Astrocyte (in vitro differentiated cells and primary cell): ENCODE results near the gene GNB1. TPM values are rescaled to one million over a fixed set of nuclear protein-coding genes. Genes with fewer than 3 reads are reported as not detected.

ENCODE experiments used
- DNase-seq: peaks from one replicate; pipeline ENCODE4 v3.0.0-alpha.2; 2010; ENCODE audit warnings: low read depth
- FAIRE-seq: peaks from 2 replicates; lab custom pipeline; 2011; peaks lifted over from hg19 to GRCh38; lab: Jason Lieb, UNC
- H2AFZ ChIP-seq: 2 replicates; pipeline ENCODE4 v1.6.0; 2012; ENCODE audit warnings: low read depth, low read length, inconsistent platforms
- H3K27ac ChIP-seq: 2 replicates; pipeline ENCODE4 v1.5.1; 2011; ENCODE audit warnings: low read depth, low read length, inconsistent platforms
- H3K27me3 ChIP-seq: 2 replicates; pipeline ENCODE4 v1.6.0; 2011; ENCODE audit warnings: low read length, inconsistent platforms; ENCODE audit not compliant: insufficient read depth
- H3K36me3 ChIP-seq: 2 replicates; pipeline ENCODE4 v1.5.1; 2011; ENCODE audit warnings: low read length, inconsistent platforms; ENCODE audit not compliant: insufficient read depth
- H3K4me1 ChIP-seq: 2 replicates; pipeline ENCODE4 v1.5.1; 2011; ENCODE audit warnings: low read length, inconsistent platforms; ENCODE audit not compliant: insufficient read depth
- H3K4me2 ChIP-seq: 2 replicates; pipeline ENCODE4 v1.6.0; 2012; ENCODE audit warnings: low read length, inconsistent platforms
- H3K4me3 ChIP-seq: 2 replicates; pipeline ENCODE4 v1.5.1; 2011; ENCODE audit warnings: low read depth, mild to moderate bottlenecking, low read length, inconsistent platforms; ENCODE audit not compliant: insufficient read depth
- H3K79me2 ChIP-seq: 2 replicates; pipeline ENCODE4 v1.6.0; 2012; ENCODE audit warnings: mild to moderate bottlenecking, low read length, inconsistent platforms; ENCODE audit not compliant: insufficient read depth
- H3K9ac ChIP-seq: 2 replicates; pipeline ENCODE4 v1.6.0; 2012; ENCODE audit warnings: mild to moderate bottlenecking, low read length, inconsistent platforms
- H3K9me3 ChIP-seq: 2 replicates; pipeline ENCODE4 v1.5.1; 2012; ENCODE audit warnings: low read depth, mild to moderate bottlenecking, low read length, inconsistent platforms; ENCODE audit not compliant: insufficient read depth
- H4K20me1 ChIP-seq: 2 replicates; pipeline ENCODE4 v1.6.0; 2012; ENCODE audit warnings: low read length, inconsistent platforms; ENCODE audit not compliant: insufficient read depth
- H3K27ac Mint-ChIP-seq: one replicate; pipeline ENCODE4 v1.8.0; 2021; ENCODE audit warnings: mild to moderate bottlenecking, mixed read lengths; ENCODE audit not compliant: unreplicated experiment
- H3K27me3 Mint-ChIP-seq: one replicate; pipeline ENCODE4 v1.8.0; 2021; ENCODE audit warnings: low read depth, mixed read lengths; ENCODE audit not compliant: unreplicated experiment
- H3K36me3 Mint-ChIP-seq: one replicate; pipeline ENCODE4 v1.8.0; 2021; ENCODE audit warnings: low read depth, mixed read lengths; ENCODE audit not compliant: unreplicated experiment
- H3K4me1 Mint-ChIP-seq: one replicate; pipeline ENCODE4 v1.8.0; 2021; ENCODE audit warnings: low read depth, mixed read lengths; ENCODE audit not compliant: unreplicated experiment
- H3K4me3 Mint-ChIP-seq: one replicate; pipeline ENCODE4 v1.8.0; 2021; ENCODE audit warnings: mild to moderate bottlenecking, moderate library complexity, mixed read lengths; ENCODE audit not compliant: unreplicated experiment
- H3K9me3 Mint-ChIP-seq: one replicate; pipeline ENCODE4 v1.8.0; 2021; ENCODE audit warnings: mild to moderate bottlenecking, mixed read lengths; ENCODE audit not compliant: unreplicated experiment
- CTCF ChIP-seq: IDR thresholded peaks from 2 replicates; pipeline ENCODE4 v1.5.1; 2011; ENCODE audit warnings: low read depth, mild to moderate bottlenecking, inconsistent platforms, low read length, moderate library complexity; ENCODE audit not compliant: insufficient read depth
- EZH2 ChIP-seq: IDR thresholded peaks from 2 replicates; pipeline ENCODE4 v1.6.1; 2012; ENCODE audit warnings: mild to moderate bottlenecking, low read length, inconsistent platforms; ENCODE audit not compliant: insufficient read depth
- total RNA-seq: library from RNA; stranded (reverse); gene quantifications from 2 replicates; pipeline ENCODE4 v1.2.1, GENCODE V29; 2021

The GNB1 gene
- total RNA-seq, 1 donor from 2014 or later: 602 TPM

- Mint-ChIP-seq H3K36me3 (peaks cover 14% of the 10 kb centered on the region), H3K4me3 (peak overlapping the region; percentile 55), H3K4me1 (peaks cover 22% of the 10 kb centered on the region), H3K9me3 (no peaks in the 10 kb centered on the region), H3K27me3 (no peaks in the 10 kb centered on the region), H3K27ac (peak overlapping the region; percentile 53)
- DNase-seq (peak; percentile 23), FAIRE-seq (no peak)
- Histone ChIP-seq H3K4me3 (no peak overlapping the region), H3K9me3 (no peaks in the 10 kb centered on the region), H2AFZ (no peak overlapping the region), H3K9ac (peak overlapping the region; percentile 6), H4K20me1 (peaks cover 93% of the 10 kb centered on the region), H3K4me1 (peaks cover 10% of the 10 kb centered on the region), H3K27ac (peak overlapping the region; percentile 18), H3K4me2 (peak overlapping the region; percentile 30), H3K36me3 (peaks cover 17% of the 10 kb centered on the region), H3K79me2 (peaks cover 98% of the 10 kb centered on the region), H3K27me3 (no peaks in the 10 kb centered on the region)
- TF ChIP-seq EZH2: no peak
- no peak for TF ChIP-seq CTCF
These were observed 57.0 kb downstream of the GNB1 start for GRCh38 chr1:1833916-1834325.

GRCh38 chr1:1833456-1833855, 57.4 kb downstream of the GNB1 start:
- Histone ChIP-seq H3K79me2 (peaks cover 98% of the 10 kb centered on the region), H3K27ac (no peak overlapping the region), H3K9ac (peak overlapping the region; percentile 6), H3K9me3 (no peaks in the 10 kb centered on the region), H3K4me1 (peaks cover 10% of the 10 kb centered on the region), H3K4me3 (no peak overlapping the region), H2AFZ (no peak overlapping the region), H3K4me2 (peak overlapping the region; percentile 30), H3K36me3 (peaks cover 17% of the 10 kb centered on the region), H3K27me3 (no peaks in the 10 kb centered on the region), H4K20me1 (peaks cover 93% of the 10 kb centered on the region)
- FAIRE-seq: no peak
- no peak overlapping the region for H3K4me3 Mint-ChIP-seq
- no peaks in the 10 kb centered on the region for H3K27me3 Mint-ChIP-seq
- no peak for TF ChIP-seq CTCF
- no peak for TF ChIP-seq EZH2
- H3K9me3 Mint-ChIP-seq: no peaks in the 10 kb centered on the region
- H3K36me3 Mint-ChIP-seq: peaks cover 14% of the 10 kb centered on the region
- no peak for DNase-seq
- H3K4me1 Mint-ChIP-seq: peaks cover 19% of the 10 kb centered on the region
- H3K27ac Mint-ChIP-seq: peak overlapping the region; percentile 53

- FAIRE-seq (no peak), DNase-seq (peak; percentile 20)
- Histone ChIP-seq H2AFZ (no peak overlapping the region), H3K27me3 (no peaks in the 10 kb centered on the region), H3K79me2 (peaks cover 98% of the 10 kb centered on the region), H3K4me2 (no peak overlapping the region), H3K9me3 (no peaks in the 10 kb centered on the region), H3K4me1 (peaks cover 12% of the 10 kb centered on the region), H4K20me1 (peaks cover 93% of the 10 kb centered on the region), H3K27ac (no peak overlapping the region), H3K9ac (no peak overlapping the region), H3K36me3 (peaks cover 17% of the 10 kb centered on the region), H3K4me3 (no peak overlapping the region)
- Mint-ChIP-seq H3K27ac (peak overlapping the region; percentile 16), H3K4me1 (peaks cover 23% of the 10 kb centered on the region), H3K36me3 (peaks cover 13% of the 10 kb centered on the region), H3K9me3 (no peaks in the 10 kb centered on the region), H3K4me3 (no peak overlapping the region), H3K27me3 (no peaks in the 10 kb centered on the region)
- TF ChIP-seq EZH2 (no peak), CTCF (no peak)
These were observed 58.1 kb downstream of the GNB1 start for GRCh38 chr1:1832820-1833219.
